Stimulated activated CD4-positive, alpha-beta T cell treated with anti-CD3 and anti-CD28 coated beads, Interleukin-12 subunit alpha, Interleukin-12 subunit beta, amount 100 ng/mL, for 48 hours (primary cell): ENCODE data around the gene COMMD9.
"Not testable (repeated sequence)": the region's sequence is repeated elsewhere in the genome, so short reads cannot be mapped to it uniquely, and the experiment has no call there.

Experiments used
- DNase-seq, 3 donors: peaks; one replicate each; pipeline ENCODE4 v3.0.0-alpha.2; 2020; ENCODE audit warnings: low read depth in 2 of 3, low spot score in 1 of 3

The COMMD9 gene

DNA sequence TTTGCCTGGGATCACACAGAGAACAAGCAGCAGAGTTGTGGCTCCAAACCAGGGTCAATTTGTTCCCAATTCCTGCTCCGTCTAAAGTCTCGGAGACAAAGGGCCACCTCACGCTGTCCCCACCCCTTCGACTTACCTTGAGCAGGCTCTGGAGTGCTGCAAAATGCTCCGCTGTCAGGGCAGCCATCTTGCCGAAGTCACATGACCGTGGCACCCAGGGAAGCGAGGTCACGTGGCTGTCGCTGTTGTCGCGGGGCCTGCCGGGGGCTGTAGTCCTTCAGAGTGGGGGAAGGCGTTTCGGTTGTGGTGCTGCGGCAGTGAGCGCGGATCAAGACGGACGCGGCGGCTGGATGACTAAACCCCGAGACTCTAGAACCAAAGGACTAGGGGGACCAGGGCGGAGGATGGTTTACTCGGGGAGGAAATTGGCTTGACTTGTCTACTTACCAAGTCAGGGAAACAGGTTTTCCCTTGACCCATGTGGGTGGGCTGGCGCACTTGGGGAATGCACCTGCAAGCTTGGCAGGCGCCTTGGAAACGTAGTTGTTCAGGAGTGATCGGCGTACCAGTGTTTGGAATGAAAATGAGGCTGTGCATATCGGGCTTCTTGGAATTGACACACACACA is at the start of gene COMMD9:
COMMD9 (minus strand) TSS at position 199 of the 627 bp plus-strand sequence; CDS start at position 187, 12 bp downstream.
- peak; percentile 92 to 94 (median 92) for DNase-seq

DNA sequence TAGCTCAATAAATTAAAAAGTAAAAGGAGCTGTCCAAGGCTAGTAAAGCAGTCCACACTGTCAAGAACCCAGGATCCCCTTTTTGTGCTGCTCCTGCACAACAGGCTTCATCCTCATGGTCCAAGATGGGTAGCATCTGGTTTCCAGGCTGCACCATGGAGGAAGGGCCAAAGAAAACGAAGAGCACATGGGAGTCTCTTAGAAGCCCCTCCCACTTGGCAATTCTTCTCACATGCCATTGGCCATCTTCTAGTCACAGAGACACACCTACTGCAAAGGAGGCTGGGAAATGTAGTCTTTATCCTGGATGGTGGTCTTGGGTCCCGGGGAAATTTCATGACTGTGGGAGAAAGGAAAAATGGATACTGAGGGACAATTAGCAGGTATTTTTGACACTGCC is 44.7 kb upstream of the COMMD9 start:
- no peak for DNase-seq

DNA sequence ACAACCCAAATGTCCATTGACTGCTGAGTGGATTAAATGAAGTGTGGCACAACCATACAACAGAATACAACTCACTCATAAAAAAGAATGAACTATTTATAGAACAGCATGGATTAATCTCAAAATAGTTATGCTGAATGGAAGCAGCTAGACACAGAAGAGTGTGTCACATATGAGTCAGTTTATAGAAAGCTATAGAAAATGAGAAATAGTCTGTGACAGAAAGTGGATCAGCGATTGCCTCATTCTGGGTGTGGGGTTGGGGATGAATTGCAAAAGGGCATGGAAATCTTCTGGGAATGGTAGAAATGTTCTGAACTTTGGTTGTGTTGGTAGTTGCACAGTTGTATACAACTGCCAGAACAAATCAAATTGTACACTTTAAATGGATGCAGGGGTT is 44.2 kb upstream of the COMMD9 start:
- no peak for DNase-seq

DNA sequence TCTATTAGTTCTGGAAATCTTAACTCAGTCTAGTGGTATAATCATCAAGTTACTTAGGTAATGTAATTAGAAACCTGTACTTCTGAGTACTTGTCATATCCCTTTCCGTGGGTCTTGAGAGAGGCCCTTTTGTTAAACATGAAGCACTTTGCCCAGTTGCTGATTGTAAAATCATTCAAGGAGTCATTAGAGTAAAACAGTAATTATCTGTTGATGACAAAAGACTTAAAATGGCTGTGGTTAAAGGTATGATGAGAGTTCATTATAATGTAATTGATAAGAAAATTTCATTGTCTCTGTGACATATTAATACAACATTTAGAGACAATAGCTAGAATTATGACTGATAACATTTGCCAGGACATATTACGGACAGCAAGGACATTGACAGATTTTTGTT is 41.2 kb upstream of the COMMD9 start:
- DNase-seq = no peak

DNA sequence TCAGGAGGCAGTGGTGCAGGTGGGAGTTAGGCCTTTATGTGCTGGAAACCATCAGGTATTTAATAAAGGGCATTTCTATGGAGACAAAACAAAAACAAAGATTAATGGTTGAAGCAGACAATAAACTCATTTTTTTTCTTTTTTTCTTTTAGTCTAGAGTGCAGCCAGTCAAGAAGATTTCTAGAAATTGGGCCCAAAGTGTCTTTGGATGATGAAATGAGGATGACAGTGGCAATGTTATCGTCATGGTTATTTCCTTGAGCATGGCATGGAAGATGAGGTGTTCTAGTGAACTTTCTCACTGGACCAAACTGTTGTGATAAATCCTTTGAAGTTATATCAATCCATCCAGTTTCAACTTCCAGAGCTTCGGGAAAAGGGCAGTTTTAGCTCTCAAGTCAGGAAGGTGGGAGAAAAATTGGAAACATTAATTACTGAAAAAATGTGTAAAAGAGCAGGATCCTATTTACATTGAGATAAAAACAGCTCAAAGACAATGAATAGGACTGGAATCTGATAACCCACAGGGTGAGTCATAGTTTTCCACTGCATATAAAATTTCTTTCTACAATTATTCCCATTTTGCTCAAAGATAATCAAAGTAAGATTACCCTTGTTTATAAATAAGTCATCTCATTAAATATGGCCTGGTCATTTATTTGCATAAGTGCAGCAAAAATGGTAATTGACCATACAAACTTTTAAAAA is 39.9 kb upstream of the COMMD9 start:
- no peak for DNase-seq

DNA sequence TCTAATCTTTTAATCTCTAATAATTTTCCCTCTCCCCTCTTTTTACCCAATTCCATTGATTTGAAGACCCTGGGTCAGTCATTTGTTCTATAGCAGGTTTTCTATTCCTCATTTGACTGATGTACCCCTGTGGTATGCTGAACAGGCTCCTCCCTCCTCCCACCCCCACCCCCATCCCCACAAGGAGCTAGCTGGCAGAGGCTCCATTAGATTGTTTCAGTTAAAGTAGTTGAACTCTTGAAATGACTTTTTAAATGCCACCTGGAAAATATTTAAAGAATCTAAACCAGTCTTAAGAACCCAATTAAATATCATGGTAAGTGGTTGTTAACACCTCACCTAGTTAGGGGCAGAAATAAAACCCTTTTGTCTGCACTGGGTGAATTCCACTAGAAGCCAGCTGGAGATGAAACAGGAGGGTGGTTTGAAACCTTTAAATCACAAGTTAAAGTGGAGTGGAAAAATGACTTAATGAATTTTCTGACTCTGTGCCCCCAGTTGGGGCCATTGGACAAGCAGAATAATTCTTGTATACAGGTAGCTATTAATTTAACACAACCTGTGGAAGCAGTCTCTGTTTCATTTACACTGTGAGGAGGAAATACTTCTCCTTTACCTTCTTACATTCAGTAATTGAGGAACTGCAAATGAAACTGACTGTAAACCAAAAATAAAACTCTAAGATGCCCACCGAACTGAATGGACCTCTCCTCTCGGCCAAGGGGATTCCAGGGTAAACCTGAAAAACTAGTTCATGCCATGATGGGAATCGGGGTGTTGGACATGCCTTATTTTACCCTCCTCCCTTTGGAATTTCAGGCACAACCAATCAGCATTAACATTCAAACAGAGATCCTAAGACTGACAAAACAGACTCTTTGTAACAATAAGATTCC is 37.5 kb upstream of the COMMD9 start:
- DNase-seq = no peak

DNA sequence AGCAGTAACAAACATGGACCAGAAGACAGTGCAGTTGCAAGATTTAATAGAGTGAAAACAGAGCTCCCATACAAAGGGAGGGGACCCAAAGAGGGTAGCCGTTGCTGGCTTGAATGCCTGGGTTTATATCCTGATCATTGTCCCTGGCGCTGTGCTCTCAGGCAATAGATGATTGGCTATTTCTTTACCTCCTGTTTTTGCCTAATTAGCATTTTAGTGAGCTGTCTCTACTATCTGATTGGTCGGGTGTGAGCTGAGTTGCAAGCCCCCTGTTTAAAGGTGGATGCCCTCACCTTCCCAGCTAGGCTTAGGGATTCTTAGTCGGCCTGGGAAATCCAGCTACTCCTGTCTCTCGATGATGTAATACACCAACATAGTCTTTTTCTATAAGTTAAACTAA is 36.2 kb upstream of the COMMD9 start:
- not testable (repeated sequence) for DNase-seq

DNA sequence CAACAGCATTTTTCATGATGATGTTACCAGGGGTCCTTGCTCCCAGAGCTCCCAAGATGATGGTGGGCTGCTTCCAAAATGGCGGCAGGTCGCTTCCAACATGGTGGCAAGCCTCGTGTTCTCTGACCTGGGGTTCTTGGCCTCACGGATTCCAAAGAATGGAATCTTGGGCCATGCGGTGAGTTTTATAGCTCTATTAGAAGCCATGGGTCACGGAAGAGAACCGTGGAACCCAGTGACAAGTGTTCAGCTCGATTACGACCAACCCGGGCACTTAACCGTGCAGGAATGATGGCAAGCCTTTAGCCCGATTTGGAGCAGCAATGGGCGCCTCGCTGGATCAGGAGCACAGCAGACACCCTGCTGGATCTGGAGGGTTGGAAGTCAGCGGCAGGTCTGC is 35.7 kb upstream of the COMMD9 start:
- DNase-seq = not testable (repeated sequence)

DNA sequence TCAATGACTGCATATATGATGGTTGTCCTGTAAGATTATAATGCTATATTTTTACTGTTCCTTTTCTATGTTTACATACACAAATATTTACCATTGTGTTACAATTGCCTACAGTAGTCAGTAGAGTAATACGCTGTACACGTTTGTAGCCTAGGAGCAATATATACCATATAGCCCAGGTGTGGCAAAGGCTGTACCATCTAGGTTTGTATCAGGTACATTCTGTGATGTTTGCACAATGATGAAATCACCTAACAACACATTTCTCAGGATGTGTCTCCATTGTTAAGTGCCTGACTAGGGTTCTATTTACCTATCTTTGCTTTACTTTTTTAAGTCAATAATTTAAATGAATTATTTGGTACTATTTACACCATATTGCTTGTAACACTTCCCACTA is 28.8 kb upstream of the COMMD9 start:
- no peak for DNase-seq

DNA sequence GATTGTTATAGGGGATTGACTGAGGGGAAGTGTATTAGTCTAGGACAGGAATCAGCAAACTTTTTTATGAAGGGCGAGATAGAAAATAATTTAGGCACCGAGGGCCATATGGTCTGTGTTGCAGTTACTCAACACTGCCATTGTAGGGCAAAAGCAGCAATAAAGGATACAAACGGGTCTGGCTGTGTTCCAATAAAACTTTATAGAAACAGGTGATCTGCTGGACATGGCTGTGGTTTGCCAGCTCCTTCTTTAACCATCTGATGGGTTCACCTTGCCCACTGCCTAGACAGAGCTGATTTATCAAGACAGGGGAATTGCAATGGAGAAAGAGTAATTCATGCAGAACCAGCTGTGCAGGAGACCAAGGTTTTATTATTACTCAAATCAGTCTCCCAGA is 26.8 kb upstream of the COMMD9 start:
- no peak for DNase-seq

DNA sequence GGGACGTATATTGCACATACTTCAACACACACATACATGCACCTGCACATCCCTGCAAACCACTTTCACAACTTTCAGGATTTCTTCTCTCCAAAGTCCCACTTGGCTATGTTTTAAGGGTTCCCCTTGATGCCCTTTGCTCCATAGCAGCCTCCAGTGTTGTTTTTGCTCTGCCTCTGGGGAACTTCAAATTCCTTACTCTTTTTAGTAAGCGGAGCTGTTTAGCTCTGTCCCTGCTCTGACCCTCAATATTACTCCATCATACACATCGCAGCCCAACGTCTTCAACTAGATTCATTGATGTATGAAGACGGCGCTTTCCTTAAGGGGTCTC is 25.2 kb upstream of the COMMD9 start:
- DNase-seq = no peak

DNA sequence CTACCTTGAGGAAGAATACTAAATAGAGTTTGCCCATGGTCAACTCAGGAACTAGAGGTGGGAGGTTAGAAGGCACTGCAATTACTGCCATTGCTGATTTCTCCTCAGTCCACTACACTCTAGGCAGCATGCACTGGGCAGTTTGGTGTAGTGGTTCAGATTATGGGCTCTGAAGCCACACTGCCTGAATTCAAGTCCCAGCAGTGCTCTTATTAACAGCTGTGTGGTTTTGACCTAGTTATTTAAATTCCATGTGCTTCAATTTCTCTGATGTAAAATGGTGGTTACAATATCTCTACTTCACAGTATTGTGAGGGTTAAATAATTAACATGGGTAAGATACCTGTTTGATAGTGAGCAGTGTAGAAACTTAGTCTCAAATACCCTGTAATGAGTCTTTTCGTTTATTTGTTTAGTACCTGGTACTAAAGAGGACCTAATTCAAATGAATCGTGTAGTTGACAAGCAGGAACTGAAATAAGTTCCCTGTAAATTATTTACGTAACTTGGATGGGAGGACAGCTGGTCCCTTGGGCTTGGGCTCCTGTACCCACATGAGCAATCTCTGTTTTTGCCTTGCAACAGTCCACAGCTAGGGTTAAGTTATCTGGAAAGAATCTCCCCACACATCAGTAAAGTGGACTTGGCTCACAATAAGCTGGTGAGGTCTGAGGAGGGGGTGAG is 24.7 kb upstream of the COMMD9 start:
- no peak for DNase-seq

DNA sequence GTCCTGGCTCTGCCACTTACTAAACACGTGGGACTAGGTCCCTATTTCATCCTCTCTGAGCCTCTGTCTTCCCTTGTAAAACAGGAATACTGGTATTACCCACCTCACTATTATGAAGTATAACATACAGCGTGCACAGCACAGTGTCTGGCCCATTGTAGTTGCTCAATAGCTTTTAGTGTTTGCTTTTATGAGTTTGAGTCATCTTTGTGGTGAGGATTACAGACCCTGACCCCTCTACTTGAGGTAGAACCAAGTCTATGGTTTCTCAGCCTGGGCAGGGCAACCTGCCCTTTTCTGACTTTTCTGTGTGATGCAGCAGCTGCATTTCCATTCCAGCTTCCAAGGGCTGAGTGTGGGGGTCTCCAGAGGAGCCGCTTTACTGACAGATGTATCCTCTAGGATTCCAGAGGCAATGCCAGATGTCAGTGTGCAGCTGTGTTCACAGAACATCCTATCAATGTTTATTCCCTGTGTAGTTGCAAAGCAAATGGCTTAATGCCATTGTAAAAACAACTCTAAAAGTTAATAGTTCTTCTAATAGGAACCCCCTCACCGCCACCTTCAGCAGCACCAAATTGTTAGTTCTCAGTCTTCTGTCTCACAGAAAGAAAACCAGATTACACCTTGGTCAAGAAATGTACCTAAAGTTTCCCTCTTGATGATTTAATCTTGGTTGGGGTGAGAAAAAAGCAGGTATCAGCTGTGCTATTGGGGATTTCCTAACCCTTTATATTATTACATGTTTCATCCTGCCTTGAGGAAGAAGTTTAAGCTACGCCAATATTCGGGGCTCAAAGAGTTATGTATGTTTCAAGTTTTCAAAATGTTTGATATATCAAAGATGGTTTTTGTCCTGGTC is 23.6 kb upstream of the COMMD9 start:
- no peak for DNase-seq

DNA sequence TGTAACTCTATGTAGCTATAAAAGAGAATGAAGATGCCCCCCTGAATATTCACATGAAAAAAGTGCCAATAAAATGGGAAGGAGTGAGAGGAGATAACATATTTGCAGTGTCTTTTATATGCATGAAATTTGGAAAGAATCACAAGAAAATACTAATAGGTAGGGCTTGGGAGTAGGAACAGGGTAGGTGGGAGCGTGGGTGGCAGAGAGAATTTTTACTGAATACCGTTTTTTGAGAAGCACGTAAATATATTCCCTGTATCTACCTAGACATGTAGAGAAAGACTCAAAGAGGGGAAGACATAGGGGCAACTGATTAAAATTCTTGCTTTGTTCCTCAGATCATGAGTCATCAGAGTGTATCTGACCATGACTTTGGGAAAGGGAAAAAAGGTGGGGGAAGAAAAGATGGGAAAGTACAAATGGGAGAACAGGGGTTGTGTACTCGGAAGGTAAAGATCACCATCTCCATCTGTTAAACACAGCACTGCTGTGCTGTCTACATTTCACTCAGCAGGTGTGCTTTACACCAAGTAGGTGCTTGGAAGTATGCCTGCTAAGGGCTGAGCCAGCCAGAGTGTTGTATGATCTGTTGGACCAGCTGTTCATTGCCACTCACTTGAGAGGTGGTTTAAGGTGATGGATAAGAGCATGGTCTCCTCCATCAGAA is 22.8 kb upstream of the COMMD9 start:
- no peak for DNase-seq

DNA sequence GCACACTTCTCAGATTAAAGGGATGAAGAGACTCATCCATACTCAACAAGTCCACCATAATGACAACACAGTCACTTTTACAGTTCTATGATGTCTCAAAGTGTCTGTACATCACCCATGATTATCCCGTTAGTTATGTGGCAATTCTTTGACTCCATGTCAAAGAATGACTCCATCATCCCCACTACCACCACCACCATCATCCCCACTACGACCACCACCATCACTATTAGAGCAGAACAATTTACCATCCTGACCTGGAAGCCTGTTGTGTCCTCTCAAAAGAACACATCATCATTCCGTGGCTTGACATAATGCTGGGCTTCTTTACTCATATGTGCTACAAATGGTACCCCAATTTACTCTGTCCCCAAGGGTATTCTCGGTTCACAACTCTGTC is 20.6 kb upstream of the COMMD9 start:
- DNase-seq = no peak

DNA sequence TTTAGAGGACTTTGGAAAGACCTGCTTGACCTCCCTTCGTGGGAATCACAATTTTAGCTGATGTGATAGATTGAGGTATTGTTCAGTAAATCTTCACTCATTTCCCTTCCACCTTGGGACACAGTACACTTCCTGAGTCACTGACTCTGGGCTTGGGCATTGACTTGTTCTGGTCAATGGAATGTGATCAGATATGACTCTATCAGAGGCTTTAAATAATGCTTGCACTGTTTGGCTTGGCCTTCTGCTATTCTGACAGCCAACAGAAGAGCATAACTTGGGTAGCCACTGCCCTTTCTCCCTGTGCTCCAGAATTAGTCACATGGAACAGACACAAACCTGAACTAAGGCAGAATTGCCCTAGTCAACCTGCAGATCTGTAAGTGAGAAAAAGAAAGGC is 19.4 kb upstream of the COMMD9 start:
- DNase-seq = no peak

DNA sequence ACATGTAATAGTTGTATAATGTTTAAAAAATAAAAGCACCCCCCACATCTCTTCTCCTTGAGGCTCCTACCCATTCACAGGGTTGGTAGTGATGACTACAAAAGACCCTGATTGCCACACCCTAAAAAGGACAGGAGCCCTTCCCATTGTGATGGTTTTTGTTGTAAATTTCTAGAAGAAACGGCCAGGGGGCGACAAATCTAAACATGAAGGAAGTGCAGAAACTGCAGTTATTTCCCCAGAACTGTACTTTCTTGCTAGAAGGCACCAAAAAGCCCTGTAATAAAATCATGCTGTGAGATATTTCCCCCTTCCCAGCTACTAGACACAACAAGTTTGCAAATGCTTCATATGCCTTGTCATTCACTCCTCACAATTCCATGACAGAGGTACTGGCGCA is 17.7 kb upstream of the COMMD9 start:
- peak in 1 of 3 donors; percentile 31 for DNase-seq

DNA sequence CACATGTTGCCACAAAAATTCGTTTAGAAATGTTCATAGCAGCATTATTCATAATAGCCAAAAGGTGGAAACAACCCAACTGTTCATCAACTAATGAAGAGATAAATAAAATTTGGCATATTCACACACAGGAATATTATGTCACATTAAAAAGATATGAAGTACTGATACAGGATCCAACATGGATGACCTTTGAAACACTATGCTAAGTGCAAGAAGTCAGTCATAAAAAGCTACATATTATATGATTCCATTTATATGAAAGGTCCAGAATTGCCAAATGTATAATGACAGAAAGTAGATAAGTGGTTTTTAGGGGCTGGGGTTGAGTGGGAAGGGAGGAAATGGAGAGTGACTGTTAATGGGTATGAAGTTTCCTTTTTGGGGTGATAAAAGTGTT is 15.8 kb upstream of the COMMD9 start:
- no peak for DNase-seq

DNA sequence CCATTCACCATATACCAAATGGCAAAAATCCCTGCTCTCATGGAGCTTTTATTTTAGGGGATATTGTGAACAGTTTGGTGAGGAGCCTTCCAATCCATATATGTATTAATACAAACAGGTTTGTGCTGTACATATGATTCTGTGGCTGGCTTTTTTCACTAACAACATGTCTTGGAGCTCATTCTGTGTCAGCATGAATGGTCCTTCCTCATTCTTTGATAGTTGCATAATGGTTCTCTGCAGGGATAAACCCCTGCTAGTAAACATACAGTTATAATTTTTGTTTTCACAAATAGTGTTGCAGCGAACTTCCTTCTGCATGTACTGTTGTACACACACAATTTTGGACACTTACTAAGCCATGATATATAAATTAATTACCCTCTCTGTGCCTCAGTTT is 15.1 kb upstream of the COMMD9 start:
- DNase-seq = no peak

DNA sequence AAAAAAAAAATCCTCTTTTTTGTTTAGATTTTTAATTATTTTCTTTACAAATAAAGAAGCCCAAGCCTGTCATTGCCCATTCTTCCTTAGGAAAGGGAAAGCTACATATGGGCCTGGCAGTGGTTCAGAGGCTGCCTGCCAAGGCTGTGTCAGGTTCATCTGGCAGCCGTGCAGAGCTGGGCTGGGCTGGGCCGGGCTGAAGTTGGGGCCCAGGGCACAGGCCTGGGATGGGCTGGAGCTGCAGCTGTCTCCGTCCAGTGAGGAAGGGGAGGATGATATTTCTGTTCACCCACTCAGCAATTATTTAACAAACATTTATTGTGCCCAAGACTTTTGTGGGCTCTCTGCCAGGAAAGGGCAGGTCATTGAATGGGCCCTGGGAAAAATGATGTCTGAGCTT is 11.4 kb upstream of the COMMD9 start:
- no peak for DNase-seq
